COLO829 (cell line): ENCODE measurements around the gene ABI3BP.

Source experiments
- DNase-seq: peaks from one replicate; pipeline ENCODE4 v3.0.0; 2012; ENCODE audit warnings: low spot score

ABI3BP gene

DNA sequence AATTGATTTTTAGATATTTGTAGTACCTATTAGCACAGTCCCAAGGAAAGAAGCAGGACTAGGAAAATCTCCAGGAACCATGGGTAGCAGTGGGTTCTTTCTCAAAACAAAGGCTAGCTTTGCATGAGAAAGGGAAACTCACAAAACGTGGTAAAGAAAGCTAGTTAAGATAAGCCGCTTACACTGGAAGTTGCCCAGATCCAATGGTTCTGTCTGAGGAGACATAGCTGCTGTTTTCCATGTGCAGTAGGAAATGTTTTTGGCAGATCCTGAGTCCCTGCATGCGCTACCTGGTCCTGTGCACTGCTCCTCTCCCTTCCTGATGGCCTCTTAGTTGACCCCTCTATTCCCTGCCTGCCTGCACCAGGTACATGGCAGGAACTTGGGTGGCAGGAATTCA, 223.5 kb downstream of the ABI3BP start:
- no peak for DNase-seq

DNA sequence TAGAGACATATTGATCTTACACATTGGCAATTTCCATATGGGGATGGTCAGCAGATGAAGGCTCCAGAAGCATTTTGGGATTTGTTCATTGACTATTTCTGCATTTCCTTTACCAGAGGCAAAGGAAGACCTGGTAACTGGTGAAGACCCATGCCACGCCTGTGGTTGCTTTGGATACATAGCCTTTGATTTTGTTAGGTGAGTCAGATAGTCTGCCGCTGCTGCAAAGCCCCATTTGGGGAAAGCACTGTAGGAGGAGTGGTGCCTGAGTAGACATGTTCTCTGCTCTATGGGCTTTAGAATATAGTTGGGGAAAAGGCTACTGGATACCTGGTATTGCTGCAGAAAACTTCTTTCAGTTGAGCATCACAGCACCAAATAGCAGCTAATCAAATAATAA, 227.2 kb downstream of the ABI3BP start:
- no peak for DNase-seq

DNA sequence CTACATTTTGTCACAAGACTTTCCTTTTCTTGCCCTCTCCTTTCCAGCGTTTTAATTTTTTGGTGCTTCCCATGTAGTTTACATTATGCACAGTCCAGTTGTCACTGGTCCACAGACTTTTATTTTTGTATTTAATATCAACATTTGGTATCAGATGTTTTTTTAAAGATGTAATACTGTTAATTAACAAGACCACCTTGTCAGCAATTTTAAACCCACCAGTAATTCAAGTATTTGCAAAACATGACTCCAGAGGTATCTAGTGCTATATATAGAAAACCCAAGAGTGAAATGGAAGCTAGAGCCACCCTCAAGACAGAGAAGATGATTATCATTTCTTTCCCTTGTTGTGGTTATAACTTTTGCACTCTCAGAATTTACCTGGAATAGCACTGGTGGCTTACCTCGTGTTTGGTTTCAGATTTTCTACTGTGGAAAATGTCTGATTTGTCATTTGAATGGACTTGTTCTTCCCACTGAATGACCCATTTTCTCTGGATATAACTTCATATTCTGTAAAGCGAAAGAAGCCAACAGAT, 227.7 kb downstream of the ABI3BP start:
- no peak for DNase-seq

DNA sequence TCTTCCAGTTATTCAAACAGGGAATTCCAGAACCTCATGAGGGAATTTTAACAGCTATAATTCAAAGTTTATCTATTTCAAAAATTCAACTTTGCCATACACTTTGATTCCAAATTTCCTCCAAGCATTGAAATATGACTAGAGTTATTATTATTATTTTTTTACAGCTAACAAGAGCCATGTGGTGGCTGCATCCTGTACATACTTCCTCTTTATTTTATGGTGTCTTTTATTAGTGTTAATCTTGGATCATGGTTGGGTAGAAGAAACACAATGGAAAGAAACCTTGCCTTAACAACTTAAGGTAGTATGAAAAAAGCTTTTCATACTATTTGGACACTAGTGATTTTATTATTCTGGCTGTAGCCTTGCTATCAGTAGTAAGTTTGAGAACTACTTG, 231.3 kb downstream of the ABI3BP start:
- no peak for DNase-seq

DNA sequence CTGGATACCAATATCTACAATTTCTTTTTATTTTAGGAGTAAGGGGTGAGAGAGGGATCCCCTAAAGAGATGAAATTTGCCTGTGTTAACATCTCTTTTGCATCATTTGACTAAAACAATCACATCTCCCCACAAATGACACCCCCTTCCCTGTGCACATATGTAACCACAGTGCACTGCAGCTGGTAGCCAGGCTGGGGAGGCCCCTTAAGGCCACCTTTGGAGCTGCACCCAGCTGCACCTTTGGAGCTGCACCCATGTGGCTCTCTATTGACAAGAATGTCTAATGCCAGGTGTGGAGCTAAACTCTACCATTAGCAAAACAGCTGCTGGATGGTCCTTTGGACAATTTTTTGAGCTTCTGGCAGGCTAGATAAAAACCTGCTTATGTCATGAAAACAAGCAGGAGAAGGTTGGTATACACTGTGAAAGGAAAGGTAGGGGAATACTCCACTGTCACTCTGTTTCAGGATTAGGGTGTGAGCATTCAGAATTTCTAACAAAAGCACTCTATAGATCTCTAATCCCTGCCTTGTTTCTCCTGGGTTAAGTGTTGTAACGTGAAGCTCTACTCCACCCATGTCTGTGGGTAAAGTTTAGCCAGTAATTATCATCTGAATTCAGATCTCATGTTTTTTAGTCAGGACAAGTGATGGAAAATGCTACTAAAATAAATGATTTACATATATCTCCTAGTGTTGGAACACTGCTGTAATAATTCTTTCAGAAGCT, 231.8 kb downstream of the ABI3BP start:
- DNase-seq, result no peak

DNA sequence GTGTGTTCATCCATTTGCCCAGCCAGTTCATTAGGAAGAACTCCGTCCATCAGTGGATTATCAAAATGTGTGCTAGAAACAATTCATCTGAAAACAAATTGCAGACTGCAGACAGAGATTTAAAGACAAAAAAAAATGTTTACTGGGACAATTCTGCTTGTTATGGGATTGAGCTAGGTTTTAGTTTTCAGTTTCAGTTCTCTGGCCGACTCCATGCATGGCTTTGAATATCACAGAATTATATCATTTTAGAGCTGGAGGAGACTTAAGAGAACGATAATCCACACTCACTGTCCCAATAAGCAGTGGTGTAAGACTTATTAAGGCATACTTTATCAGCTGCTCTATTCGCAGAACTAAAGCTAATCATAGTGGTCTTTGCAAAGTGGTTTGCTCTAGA, 232.8 kb downstream of the ABI3BP start:
- no peak for DNase-seq

DNA sequence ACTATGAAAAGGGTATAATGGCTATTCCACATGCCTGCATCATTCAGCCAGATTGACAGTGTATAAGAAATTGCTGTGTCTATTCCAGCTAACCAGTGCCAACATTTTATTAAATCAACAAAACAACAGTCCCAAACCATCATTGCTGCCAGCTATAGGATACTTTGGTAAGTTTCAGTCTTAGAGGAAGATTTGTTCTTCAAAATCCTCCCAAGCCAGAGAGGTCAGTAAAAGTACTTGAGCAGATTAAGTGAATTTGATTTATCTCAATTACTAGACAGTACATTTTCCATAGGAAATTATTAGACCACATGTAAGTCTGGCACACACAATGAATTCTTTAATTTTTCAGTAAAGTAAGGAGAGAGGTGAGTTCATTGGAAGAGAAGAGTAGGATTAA, 233.3 kb downstream of the ABI3BP start:
- DNase-seq, result no peak

DNA sequence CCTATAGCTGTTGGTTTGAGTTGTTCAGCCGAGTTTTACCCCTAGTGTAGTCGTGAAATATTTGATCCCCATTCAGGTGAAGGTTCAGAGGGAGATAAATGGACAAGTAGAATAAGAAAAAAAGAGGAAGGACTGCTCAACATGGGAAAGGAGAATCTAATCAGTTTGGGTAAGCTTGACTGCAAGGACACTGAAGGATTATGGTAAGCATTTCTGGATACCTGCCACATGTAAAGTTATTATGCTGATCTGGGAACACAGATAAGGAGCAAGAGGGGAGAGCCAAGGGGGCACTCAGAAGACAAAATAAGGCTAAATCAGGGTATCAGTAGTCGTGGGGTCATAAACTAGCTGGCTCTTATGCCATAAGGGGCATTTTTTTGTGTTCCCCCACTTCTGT, 234.1 kb downstream of the ABI3BP start:
- DNase-seq, result no peak

DNA sequence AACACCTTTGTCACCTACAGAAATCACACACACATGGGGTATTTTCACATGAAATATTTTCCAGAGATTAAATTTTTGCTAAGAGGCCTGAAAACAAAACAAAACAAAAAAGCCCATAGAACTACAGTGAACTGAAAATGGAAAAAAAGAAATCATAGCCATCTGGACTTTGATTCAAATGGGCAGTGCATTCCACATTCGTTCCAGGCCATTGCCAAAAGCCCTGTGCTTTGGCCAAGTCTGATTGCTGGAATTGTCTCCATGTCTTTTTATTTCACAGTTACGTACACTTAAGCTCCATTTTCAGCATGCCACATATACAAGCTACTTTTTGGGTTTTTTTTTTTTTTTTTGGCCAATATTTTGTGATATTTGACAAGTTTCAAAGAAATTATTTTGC, 236.8 kb downstream of the ABI3BP start:
- DNase-seq, result no peak

DNA sequence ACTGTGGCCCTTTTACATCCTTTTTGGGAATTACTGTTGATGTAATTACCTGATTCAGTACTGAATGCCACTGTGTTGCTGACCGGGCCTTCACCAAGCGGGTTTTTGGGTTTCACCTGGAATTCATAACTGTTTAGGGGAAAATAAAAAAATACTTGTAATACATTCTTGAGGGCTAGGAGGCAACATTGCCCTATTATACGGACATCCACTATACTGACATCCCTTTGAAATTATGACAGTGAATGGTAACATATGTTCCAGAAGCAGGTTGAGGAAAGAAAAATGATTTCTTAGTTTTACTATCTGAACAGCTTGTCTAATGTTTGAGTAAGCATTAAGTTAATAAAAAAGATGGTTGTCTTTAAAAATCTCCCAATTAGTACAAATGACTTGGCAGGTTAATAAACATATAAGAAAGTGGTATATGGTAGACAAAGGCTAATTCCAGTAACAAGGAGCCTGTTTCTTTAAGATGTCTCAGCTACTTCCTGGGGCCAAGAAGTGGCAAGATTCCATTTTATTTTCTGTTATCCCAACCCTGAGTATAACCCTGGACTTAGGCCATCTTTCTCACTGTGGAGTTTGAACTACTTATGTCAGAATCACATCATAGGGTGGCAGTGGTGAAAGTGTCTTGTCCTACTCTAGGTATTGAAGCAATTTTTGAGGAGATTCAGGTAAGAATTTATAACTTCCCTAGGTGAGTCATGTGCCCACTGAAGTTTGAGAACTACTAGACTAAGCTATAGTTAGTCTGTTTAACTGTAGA, 238.5 kb downstream of the ABI3BP start:
- no peak for DNase-seq

DNA sequence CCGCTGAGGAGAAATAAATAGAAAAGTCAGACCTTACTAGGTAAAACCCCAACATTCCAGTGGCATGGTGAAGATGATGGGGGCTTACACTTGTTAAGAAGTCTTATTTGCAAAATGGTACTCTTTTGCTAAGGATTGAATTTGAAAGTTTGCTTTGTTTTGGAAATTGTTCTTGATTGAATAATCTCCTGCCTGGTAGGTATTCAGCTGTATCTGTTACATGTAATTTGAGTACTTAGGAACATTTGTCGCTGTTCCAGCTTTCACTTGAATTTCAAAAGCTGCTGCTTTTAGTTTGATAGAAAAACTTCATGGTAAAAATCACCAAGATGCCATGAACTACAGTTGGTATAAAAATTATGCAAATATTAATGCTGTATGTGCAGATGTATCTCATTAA, 239.4 kb downstream of the ABI3BP start:
- DNase-seq, result no peak

DNA sequence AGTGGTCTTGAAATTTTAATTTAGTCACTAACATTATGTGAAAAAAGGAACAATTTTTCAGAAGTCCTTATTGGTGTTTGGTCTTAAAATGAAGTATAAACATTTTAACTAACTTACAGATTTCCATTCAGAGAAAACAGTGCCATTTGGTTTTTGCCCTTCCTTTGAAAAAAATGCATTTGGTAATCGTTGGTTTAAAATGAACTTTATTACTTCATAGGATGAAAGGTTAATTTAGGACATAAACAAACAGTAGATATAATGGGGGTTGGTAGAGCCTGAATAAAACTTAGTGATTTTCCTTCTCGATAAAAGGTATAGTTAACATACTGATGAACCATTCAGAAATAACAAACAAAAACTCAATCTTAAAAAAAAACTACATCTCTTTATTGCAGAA, 244.3 kb downstream of the ABI3BP start:
- DNase-seq, result no peak

DNA sequence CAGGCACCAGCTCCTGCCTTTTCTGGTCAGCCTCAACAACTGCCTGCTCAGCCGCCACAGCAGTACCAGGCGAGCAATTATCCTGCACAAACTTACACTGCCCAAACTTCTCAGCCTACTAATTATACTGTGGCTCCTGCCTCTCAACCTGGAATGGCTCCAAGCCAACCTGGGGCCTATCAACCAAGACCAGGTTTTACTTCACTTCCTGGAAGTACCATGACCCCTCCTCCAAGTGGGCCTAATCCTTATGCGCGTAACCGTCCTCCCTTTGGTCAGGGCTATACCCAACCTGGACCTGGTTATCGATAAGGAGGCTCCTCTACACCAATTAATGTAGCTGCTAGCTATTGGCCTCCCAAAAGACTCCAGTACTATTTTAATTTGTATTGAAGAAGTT, 245.0 kb downstream of the ABI3BP start:
- DNase-seq, result no peak

DNA sequence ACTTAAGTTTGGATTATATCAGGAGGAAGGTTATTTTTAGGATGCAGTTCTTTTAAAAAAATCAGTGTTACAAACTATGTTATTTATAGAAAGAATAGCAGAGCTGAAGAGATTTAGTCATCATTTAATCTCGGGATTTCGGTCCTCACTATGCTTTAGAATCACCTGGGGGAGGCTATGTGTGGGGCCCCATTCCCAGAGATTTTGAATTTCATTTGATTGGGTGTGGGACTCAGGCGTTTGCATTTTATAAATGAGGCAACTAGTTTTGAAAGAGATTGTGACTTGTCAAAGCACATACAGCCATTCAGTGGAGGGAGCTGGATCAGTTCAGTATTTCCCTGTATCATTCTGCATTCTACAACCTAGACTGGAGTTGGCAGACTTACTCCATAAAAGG, 247.1 kb downstream of the ABI3BP start:
- DNase-seq, result no peak

DNA sequence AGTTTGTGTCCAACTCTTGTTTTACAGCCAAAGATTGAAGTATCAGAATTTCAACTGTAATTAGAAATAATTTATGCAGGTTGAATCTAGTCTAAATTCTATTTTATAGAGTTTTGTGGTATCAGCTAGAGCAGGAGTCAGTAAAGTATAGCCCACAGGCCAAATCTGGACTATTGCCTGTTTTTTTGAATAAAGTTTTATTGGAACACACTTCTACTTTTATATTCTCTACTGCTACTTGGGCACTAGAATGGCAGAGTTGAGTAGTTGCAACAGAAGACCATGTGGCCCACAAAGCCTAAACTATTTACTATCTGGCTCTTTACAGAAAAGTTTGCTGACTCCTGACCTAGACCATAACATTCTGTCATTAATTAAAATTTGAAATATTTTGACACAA, 247.6 kb downstream of the ABI3BP start:
- DNase-seq, result no peak

DNA sequence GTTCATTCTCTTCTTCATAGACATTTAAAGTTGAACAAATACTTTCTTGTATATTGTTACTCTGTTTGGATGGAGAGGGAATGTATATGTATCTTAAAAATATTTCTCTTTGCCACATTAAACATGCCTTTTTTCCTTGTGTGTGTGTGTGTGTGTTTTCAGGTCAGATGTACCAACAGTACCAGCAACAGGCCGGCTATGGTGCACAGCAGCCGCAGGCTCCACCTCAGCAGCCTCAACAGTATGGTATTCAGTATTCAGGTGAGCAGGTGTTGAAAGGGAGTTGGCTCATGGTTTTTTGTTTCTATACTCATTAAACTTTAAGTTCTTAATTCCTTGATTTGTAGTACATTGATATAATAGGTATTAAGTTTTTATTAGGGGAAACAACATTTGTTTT, 248.6 kb downstream of the ABI3BP start:
- DNase-seq, result no peak

DNA sequence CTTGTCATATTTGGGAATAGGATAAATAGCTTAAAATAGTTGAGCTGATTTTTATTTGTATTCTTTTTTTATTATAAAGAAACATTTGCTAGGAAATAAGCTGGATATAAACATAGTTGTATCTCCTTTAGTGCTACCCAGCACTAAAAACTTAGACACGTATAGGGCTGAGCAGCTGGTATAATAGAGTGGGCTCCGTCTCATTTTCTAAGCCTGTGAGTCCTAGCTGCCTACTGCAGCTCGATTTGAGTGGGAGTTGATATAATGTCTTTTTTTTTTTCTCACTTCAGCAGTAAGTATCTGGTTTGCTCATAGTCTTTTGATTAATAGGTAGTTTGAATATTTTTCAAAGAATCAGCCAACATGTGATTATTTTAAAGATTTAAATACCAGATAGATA, 249.7 kb downstream of the ABI3BP start:
- no peak for DNase-seq

DNA sequence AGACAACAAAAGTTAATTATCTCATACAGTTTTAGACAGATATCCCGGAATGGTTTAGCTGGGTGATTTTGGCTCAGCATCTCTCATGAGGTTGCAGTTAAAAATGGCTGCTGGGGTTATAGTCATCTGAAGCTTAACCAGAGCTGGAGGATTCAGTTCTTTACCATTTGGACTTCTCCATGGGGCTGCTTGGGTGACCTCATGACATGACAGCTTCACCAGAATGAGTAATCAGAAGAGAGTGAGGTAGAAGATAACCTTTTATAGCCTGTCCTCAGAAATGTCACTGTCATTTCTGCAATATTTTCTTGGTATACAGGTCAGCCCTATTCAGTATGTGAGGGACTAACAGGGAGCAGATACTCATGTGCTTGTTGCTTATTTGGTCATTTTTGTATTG, 253.0 kb downstream of the ABI3BP start:
- DNase-seq, result no peak

DNA sequence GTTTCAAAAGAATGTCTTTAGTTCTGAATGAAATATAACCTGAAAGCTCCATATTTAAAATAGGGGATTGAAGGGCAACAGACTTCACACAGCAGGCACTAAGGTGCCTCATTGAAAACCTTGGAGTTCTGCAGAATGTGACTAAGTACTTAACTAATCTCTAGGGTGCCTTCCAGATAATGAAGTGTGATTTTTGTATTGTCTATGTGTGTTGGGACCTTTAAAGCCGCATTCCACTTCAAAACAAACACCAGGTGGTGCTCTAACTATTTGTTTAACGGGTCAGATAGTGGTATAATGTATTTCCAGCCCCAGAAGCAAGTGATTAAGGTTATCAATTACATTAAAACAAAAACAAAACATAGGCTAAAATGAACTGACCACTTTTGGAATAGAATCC, 255.9 kb downstream of the ABI3BP start:
- DNase-seq, result peak; percentile 14

DNA sequence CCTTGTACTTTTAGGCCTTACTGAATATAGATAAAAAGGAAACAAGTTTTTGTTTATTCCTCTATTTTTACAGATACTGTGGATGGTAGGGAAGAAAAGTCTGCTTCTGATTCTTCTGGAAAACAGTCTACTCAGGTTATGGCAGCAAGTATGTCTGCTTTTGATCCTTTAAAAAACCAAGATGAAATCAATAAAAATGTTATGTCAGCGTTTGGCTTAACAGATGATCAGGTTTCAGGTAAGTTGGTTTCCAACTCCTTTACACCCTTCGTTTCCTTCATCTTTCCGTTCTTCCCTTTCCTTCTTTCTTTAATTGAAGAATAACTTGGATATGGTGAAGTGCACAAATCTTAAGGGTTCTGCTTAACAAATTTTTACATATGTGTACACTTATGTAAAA, 260.8 kb downstream of the ABI3BP start:
- no peak for DNase-seq

DNA sequence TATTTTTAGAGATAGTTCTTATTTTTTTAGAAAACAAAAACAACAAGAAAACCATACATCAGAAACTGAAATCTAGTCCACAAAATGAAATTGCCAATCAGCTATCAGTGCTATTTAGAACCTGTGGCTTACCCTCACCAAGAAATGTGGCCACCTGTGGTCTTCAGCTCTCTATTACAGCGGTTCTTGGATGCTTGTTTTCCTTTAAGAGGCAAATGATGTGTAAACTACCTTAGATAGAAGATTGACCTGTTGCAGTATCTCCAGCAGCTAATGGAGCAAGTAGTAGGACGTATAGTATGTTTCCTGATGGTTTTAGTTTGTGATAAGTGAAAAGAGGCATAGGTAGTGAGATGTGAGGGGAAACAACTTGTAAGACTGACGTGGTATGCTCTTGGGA, 262.7 kb downstream of the ABI3BP start:
- DNase-seq, result no peak

DNA sequence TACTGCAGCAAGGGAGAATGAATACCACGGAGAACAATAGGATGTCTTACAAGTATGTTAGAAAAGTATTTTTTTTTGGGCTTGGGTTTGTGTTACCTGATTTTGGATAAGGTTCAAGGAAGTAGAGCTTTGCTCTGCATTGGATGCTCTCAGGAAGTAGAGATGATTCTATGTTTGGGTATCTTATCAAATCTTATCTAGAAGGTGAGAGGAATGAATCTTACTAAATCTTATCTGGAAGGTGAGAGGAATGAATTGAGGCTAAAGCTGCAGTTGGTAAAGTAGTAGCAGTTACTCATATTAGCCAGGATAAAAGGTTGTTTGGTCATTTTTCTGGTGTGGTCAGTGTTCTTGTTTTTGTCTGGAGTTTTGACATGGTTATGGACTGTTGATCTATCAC, 266.5 kb downstream of the ABI3BP start:
- DNase-seq, result no peak

DNA sequence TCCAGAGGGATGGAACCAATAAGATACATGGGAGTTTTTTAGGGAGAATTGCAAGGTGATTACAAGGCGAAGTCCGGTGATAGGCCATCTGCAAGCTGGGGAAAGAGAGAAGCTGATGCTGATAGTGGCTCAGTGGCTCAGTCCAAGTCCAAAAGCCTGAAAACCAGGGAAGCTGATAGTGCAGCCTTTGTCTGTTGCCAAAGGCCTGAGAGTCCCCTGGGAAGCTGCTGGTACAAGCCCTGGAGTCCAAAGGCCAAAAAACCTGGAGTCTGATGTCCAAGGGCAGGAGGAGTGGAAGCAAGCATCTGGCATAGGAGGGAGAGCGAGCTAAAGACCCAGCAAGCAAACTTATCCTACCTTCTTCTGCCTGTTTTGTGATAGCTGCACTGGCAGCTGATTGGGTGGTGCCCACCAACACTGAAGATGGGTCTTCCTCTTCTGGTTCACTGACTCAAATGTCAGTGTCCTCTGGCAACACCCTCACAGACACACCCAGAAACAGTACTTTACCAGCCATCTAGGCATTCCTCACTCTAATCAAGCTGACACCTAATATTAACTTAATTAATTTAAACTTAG, 267.2 kb downstream of the ABI3BP start:
- no peak for DNase-seq
